Measurements from ENCODE around the gene MEP1B. TPM values are rescaled to one million over a fixed set of nuclear protein-coding genes. Genes with fewer than 3 reads are reported as not detected.

The MEP1B gene
- total RNA-seq, 2 experiments from 2014 or later: 0.20 TPM; not detected in 1

DNA sequence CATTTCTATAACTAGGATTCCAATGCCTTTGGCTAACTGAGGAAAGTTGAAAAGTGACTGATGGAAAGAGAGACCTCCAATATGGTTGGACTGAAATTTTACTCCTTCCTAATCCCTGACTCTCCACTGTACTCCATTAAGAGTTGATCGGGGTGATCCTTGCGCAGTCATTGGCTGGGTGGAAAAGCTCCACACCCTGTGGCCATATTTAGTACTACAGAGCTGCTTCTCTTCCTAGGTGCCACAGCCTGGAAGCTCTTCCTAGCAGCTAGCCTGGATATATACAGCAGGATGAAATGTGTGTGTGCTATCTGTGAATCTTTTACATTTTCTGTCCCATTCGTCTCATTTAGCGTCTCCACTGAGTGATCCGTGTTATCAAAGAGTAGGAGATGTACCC lies 71.2 kb downstream of the MEP1B start:
- DNase-seq (no peak), ATAC-seq (no peak)
- no peaks in the 10 kb centered on the region for H3K4me1 Mint-ChIP-seq
- H3K9me3 Mint-ChIP-seq (ENCODE audit: low read depth): no peaks in the 10 kb centered on the region
- H3K36me3 Mint-ChIP-seq: no peaks in the 10 kb centered on the region
- no peak overlapping the region for H3K4me3 Mint-ChIP-seq
- H3K27me3 Mint-ChIP-seq: peaks cover 35% of the 10 kb centered on the region
- CTCF ChIA-PET: interaction anchor here (0.8 kb wide), 1 partner anchor 291 kb away, joined by 3 read pairs; no protein-coding TSS in a partner anchor
- no peak overlapping the region for H3K27ac Mint-ChIP-seq

DNA sequence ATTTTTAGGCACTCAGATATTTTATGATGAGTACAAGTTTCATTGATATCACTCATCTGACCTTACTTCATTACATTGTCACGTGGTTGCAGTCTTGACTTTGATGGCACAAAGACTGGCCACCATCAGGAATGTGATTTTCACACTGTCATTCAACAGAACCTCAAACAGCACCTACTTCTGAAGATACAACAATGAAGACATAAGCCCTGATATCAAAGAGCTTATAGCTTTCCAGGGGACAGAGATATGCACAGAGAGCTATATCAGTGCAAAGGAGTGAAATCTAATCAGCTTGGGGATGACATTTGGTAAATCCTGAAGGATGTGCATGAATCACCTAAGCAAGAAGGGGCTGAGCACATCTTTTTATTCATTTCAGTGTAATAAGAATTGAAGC lies 72.3 kb downstream of the MEP1B start:
- CTCF ChIA-PET: no interaction called here

DNA sequence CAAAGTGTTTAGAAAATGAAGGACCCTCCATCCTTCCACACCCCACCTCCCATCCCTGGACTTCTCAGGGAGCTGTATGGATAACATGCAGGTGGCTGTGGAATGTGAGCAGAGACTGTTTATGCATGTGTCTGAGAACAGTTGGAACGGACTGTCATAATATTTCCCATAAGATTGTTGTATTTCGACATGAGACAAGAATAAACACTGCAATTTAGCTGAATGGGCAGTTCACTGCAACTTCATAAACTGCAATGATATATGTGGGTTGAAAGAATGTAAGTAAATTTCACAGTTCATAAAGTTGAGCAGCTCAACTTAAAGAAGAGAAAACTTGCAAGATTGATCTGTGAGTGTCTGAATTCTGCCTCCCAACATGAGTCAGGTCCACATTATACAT lies 74.6 kb downstream of the MEP1B start:
- Mint-ChIP-seq H3K36me3 (no peaks in the 10 kb centered on the region), H3K9me3 (ENCODE audit: low read depth) (no peaks in the 10 kb centered on the region), H3K27me3 (peaks cover 20% of the 10 kb centered on the region), H3K27ac (no peak overlapping the region), H3K4me1 (no peaks in the 10 kb centered on the region), H3K4me3 (no peak overlapping the region)
- no peak for ATAC-seq
- CTCF ChIA-PET: no interaction called here
- no peak for DNase-seq

More for the DNA sequence above, 72.3 kb downstream of the MEP1B start:
- Mint-ChIP-seq H3K4me3 (no peak overlapping the region), H3K9me3 (ENCODE audit: low read depth) (no peaks in the 10 kb centered on the region), H3K4me1 (no peaks in the 10 kb centered on the region), H3K27ac (no peak overlapping the region), H3K27me3 (peaks cover 28% of the 10 kb centered on the region), H3K36me3 (no peaks in the 10 kb centered on the region)
- DNase-seq: no peak
- ATAC-seq: no peak

DNA sequence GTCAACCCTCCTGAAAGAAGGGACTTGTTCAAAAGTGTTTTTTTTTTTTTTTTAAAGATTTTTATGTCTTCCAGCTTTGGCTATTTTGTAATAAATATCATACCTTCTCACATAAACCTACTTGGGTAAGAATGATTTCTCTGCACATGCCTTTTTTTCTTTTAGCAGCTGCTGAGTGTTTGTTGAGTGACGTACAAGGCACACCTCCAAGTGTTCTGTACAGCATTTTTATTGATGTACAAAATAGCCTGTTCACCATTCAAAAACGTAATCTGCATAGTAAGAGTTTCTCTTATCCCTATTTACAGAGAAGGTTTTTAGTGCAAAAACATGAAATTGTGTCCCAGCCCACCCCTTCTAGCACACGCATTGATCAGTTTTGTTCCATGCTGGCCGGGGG lies 77.6 kb downstream of the MEP1B start:
- Mint-ChIP-seq H3K4me1 (no peaks in the 10 kb centered on the region), H3K4me3 (no peak overlapping the region), H3K27ac (no peak overlapping the region), H3K9me3 (ENCODE audit: low read depth) (no peaks in the 10 kb centered on the region), H3K36me3 (no peaks in the 10 kb centered on the region), H3K27me3 (peaks cover 15% of the 10 kb centered on the region)
- CTCF ChIA-PET: interaction anchor here (0.6 kb wide), 1 partner anchor 310 kb away, joined by 3 read pairs; no protein-coding TSS in a partner anchor
- DNase-seq: no peak
- no peak for ATAC-seq

Other genes with a start within 250 kb of the MEP1B start
- gene TRAPPC8, start 246.9 kb upstream of the MEP1B start, total RNA-seq: 10 to 100 TPM; 33.0 to 41.9 TPM
- gene RNF125, start 171.2 kb upstream of the MEP1B start, total RNA-seq: 10 to 100 TPM; 26.1 to 31.9 TPM
- gene RNF138, start 98.2 kb upstream of the MEP1B start, total RNA-seq: 10 to 100 TPM; 62.1 to 72.9 TPM